A549 treated with Hydrocortisone at 1 μM for 4 hours (cell line): Measurements from ENCODE around the gene RABGAP1L. TPM values are rescaled to one million over a fixed set of nuclear protein-coding genes. Genes with fewer than 3 reads are reported as not detected.

Experiments used
- total RNA-seq: library from RNA; stranded (reverse); fragments of 200-300 nt; extraction: Qiagen RNA extraction; gene quantifications from 5 replicates; pipeline ENCODE4 v1.2.3, GENCODE V29; 2022

RABGAP1L gene
- total RNA-seq: 4.3 to 7.0 TPM (median 5.1 TPM) in 5 replicates

GRCh38 chr1:174159252-174160108 is at the start of gene RABGAP1L:
Gene RABGAP1L, plus strand, starts transcription at chr1:174159520.

GRCh38 chr1:174447866-174448530 is 288.7 kb downstream of the RABGAP1L start, which contains the start of gene GPR52:
Gene GPR52, plus strand, starts transcription at chr1:174447964. Its CDS starts 148 bp downstream, at chr1:174448112.

GRCh38 chr1:174999936-175000696 is 840.8 kb downstream of the RABGAP1L start, which contains the start of gene CACYBP:
Gene CACYBP, plus strand, starts transcription at chr1:174999947. Its CDS starts 234 bp downstream, at chr1:175000181.

GRCh38 chr1:175023043-175023921 is 864.0 kb downstream of the RABGAP1L start, which contains the start of gene MRPS14:
Gene MRPS14, minus strand, starts transcription at chr1:175023425. Its CDS starts 17 bp downstream, at chr1:175023408.

Other genes starting within 250 kb of the RABGAP1L start
- gene SERPINC1, start 242.2 kb upstream of the RABGAP1L start, total RNA-seq: 0.07 to 0.13 TPM (median 0.10 TPM) in 4 of 5 replicates, not detected in the other
- gene RC3H1, start 137.2 kb upstream of the RABGAP1L start, total RNA-seq: 5.4 to 6.5 TPM (median 5.7 TPM) in 5 replicates